GM12873 (cell line): ENCODE data around the gene RGS11.

Experiments
- CTCF ChIP-seq: IDR thresholded peaks from 2 replicates; pipeline ENCODE4 v1.5.1; 2012; ENCODE audit warnings: low read depth, mild to moderate bottlenecking, moderate library complexity, low read length, control low read depth; ENCODE audit not compliant: insufficient read depth; ENCODE audit errors: missing control alignments

Gene RGS11

GRCh38 chr16:282491-282890 is 6.7 kb upstream of the RGS11 start:
- TF ChIP-seq CTCF: no peak

GRCh38 chr16:281660-282255 is 6.0 kb upstream of the RGS11 start:
- no peak for TF ChIP-seq CTCF

- no peak for TF ChIP-seq CTCF
Measured at GRCh38 chr16:280991-281659, 5.4 kb upstream of the RGS11 start.

- no peak for TF ChIP-seq CTCF
Measured at GRCh38 chr16:280552-280951, 4.8 kb upstream of the RGS11 start, which contains the start of gene ARHGDIG. Gene ARHGDIG (plus strand): TSS chr16:280591. CDS start chr16:280681, 90 bp downstream.

- no peak for TF ChIP-seq CTCF
Measured at GRCh38 chr16:280005-280460, 4.3 kb upstream of the RGS11 start.

GRCh38 chr16:279531-279930 is 3.8 kb upstream of the RGS11 start:
- no peak for TF ChIP-seq CTCF

- no peak for TF ChIP-seq CTCF
Measured at GRCh38 chr16:278863-279366, 3.2 kb upstream of the RGS11 start.
